GM23338 (cell line): ENCODE measurements around the gene TCF12. TPM values are rescaled to one million over a fixed set of nuclear protein-coding genes. Genes with fewer than 3 reads are reported as not detected.

Source experiments
- ATAC-seq: fragments of 200-7000 bp; cut with Tn5 transposase; 3 replicates; pipeline ENCODE4 v1.9.1; 2020
- DNase-seq: peaks from one replicate; pipeline ENCODE4 v3.0.0-alpha.2; 2015; ENCODE audit warnings: low spot score
- H2AFZ ChIP-seq: fragments of 200-600 bp; sonication (generic); 2 replicates; pipeline ENCODE4 v1.8.0; 2016; ENCODE audit warnings: antibody characterized with exemption, mild to moderate bottlenecking, moderate library complexity
- H3F3A ChIP-seq: fragments of 200-600 bp; sonication (generic); replicated peaks from 2 replicates; pipeline ENCODE4 v1.8.0; 2017; ENCODE audit warnings: antibody characterized with exemption, mixed run types, low read depth
- H3K27ac ChIP-seq: fragments of 200-600 bp; sonication (generic); 2 replicates; pipeline ENCODE4 v1.6.1; 2016; ENCODE audit warnings: low read depth
- H3K27me3 ChIP-seq: fragments of 200-600 bp; sonication (generic); 2 replicates; pipeline ENCODE4 v1.8.0; 2016; ENCODE audit warnings: mild to moderate bottlenecking, mixed run types, moderate library complexity; ENCODE audit not compliant: insufficient read depth
- H3K36me3 ChIP-seq: fragments of 200-600 bp; sonication (generic); 2 replicates; pipeline ENCODE4 v1.8.0; 2016; ENCODE audit warnings: mild to moderate bottlenecking; ENCODE audit not compliant: insufficient read depth
- H3K4me1 ChIP-seq: fragments of 200-600 bp; sonication (generic); 2 replicates; pipeline ENCODE4 v1.8.0; 2016; ENCODE audit warnings: mild to moderate bottlenecking, moderate library complexity; ENCODE audit not compliant: insufficient read depth
- H3K4me2 ChIP-seq: fragments of 200-600 bp; sonication (generic); 2 replicates; pipeline ENCODE4 v1.7.1; 2017; ENCODE audit warnings: mixed run types
- H3K4me3 ChIP-seq: fragments of 200-600 bp; sonication (generic); 2 replicates; pipeline ENCODE4 v1.6.1; 2016; ENCODE audit warnings: mixed run types
- H3K79me2 ChIP-seq: fragments of 200-600 bp; sonication (generic); replicated peaks from 2 replicates; pipeline ENCODE4 v1.8.0; 2017; ENCODE audit warnings: mild to moderate bottlenecking; ENCODE audit not compliant: insufficient read depth
- H3K9me2 ChIP-seq: fragments of 200-600 bp; sonication (generic); 2 replicates; pipeline ENCODE4 v1.8.0; 2017; ENCODE audit not compliant: insufficient read depth
- H4K20me1 ChIP-seq: fragments of 200-600 bp; sonication (generic); replicated peaks from 2 replicates; pipeline ENCODE4 v1.8.0; 2017; ENCODE audit warnings: mild to moderate bottlenecking; ENCODE audit not compliant: insufficient read depth
- H3K27ac Mint-ChIP-seq: 2 replicates; pipeline ENCODE4 v1.8.0; 2020; ENCODE audit warnings: inconsistent platforms, mild to moderate bottlenecking, moderate library complexity, mixed read lengths
- H3K27me3 Mint-ChIP-seq: 3 replicates; pipeline ENCODE4 v1.8.0; 2022; ENCODE audit warnings: low read depth, mild to moderate bottlenecking, moderate library complexity, mixed read lengths, inconsistent platforms; ENCODE audit not compliant: insufficient read depth, poor library complexity
- H3K36me3 Mint-ChIP-seq: 3 replicates; pipeline ENCODE4 v1.8.0; 2021; ENCODE audit warnings: low read depth, mild to moderate bottlenecking, inconsistent platforms, moderate library complexity, mixed read lengths
- H3K4me1 Mint-ChIP-seq: 3 replicates; pipeline ENCODE4 v1.8.0; 2020; ENCODE audit warnings: mild to moderate bottlenecking, inconsistent platforms, mixed read lengths
- H3K4me3 Mint-ChIP-seq: 3 replicates; pipeline ENCODE4 v1.8.0; 2021; ENCODE audit warnings: moderate library complexity, mild to moderate bottlenecking, inconsistent platforms, mixed read lengths
- H3K9me3 Mint-ChIP-seq: 3 replicates; pipeline ENCODE4 v1.8.0; 2020; ENCODE audit warnings: moderate library complexity, mild to moderate bottlenecking, inconsistent platforms, mixed read lengths
- CREB1 ChIP-seq: fragments of 250-450 bp; sonication (Bioruptor Pico); IDR thresholded peaks from 2 replicates; pipeline ENCODE4 v1.5.0; 2020; ENCODE audit warnings: low read depth, mild to moderate bottlenecking, moderate library complexity
- ETS1 ChIP-seq: IDR thresholded peaks from 2 replicates; pipeline ENCODE4 v1.6.1; 2016; ENCODE audit warnings: antibody characterized with exemption
- EZH2 ChIP-seq: fragments of 200-600 bp; sonication (generic); IDR thresholded peaks from one replicate; pipeline ENCODE4 v1.8.0; 2017; ENCODE audit warnings: antibody characterized with exemption, mild to moderate bottlenecking, low read depth; ENCODE audit not compliant: unreplicated experiment
- EZH2phosphoT487 ChIP-seq: fragments of 200-600 bp; sonication (generic); IDR thresholded peaks from one replicate; pipeline ENCODE4 v1.8.1; 2018; ENCODE audit warnings: antibody characterized with exemption; ENCODE audit not compliant: unreplicated experiment
- JUNB ChIP-seq: IDR thresholded peaks from one replicate; pipeline ENCODE4 v1.6.1; 2016; ENCODE audit warnings: antibody characterized with exemption; ENCODE audit not compliant: unreplicated experiment
- NANOG ChIP-seq: IDR thresholded peaks from 2 replicates; pipeline ENCODE4 v1.6.1; 2016; ENCODE audit warnings: antibody characterized with exemption, borderline replicate concordance
- ZNF114 ChIP-seq: fragments of 250-450 bp; sonication (Bioruptor Pico); IDR thresholded peaks from 2 replicates; pipeline ENCODE4 v1.5.0; 2020; ENCODE audit warnings: mild to moderate bottlenecking, moderate library complexity
- ZNF331 ChIP-seq: fragments of 250-450 bp; sonication (Bioruptor Pico); IDR thresholded peaks from 2 replicates; pipeline ENCODE4 v1.5.0; 2020; ENCODE audit warnings: low read depth, mild to moderate bottlenecking, moderate library complexity
- polyA plus RNA-seq: library from polyadenylated mRNA; unstranded; fragments of >200 nt; fragmentation: Nextera tagmentation; extraction: Ambion mirVana; gene quantifications from 2 replicates; pipeline ENCODE4 v1.2.1, GENCODE V29; 2016
- total RNA-seq: library from RNA; depleted of rRNA; stranded (reverse); fragments of >200 nt; shearing (Covaris generic); gene quantifications from 2 replicates; pipeline ENCODE4 v1.2.3, GENCODE V29; 2014
- TF ChIP-seq, protein P1 (sequence below): IDR thresholded peaks from one replicate; pipeline ENCODE4 v1.6.1; 2018; ENCODE audit warnings: antibody characterized with exemption; ENCODE audit not compliant: unreplicated experiment
- TF ChIP-seq, protein P2 (sequence below), 2 experiments: fragments of 200-600 bp in 1 of 2; sonication (generic) in 1 of 2; conservative IDR thresholded peaks; 2 replicates each; pipeline versions ENCODE4 v1.5.1 to v1.6.1; 2016 to 2017; ENCODE audit warnings: antibody characterized with exemption in 2 of 2, low read depth in 2 of 2, mild to moderate bottlenecking in 2 of 2, moderate library complexity in 1 of 2

TCF12 gene
- total and polyA plus RNA-seq, 2 experiments from 2014 or later = 27.6 to 104 TPM

DNA sequence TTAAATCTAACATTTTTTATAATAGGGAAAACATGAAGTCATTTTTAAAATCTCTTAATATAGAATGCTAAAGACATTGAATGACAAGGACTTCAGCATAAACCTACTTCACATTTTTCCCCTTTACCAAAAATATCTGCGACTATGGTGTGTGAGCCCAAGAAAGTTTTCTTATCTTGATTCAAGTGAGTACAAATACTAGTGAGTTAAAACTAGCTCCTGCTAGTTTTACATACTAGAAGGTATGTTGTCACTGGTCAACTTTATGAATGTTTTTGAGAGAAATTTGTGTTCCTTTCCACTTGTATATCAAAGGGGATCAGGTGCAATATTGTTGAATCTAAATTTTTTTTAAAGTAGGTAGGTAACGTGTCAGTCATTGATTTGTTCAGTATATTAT, 305.4 kb downstream of the TCF12 start (continued):
- TF ChIP-seq NANOG (no peak), EZH2phosphoT487 (no peak)
- TF ChIP-seq, protein P1, sequence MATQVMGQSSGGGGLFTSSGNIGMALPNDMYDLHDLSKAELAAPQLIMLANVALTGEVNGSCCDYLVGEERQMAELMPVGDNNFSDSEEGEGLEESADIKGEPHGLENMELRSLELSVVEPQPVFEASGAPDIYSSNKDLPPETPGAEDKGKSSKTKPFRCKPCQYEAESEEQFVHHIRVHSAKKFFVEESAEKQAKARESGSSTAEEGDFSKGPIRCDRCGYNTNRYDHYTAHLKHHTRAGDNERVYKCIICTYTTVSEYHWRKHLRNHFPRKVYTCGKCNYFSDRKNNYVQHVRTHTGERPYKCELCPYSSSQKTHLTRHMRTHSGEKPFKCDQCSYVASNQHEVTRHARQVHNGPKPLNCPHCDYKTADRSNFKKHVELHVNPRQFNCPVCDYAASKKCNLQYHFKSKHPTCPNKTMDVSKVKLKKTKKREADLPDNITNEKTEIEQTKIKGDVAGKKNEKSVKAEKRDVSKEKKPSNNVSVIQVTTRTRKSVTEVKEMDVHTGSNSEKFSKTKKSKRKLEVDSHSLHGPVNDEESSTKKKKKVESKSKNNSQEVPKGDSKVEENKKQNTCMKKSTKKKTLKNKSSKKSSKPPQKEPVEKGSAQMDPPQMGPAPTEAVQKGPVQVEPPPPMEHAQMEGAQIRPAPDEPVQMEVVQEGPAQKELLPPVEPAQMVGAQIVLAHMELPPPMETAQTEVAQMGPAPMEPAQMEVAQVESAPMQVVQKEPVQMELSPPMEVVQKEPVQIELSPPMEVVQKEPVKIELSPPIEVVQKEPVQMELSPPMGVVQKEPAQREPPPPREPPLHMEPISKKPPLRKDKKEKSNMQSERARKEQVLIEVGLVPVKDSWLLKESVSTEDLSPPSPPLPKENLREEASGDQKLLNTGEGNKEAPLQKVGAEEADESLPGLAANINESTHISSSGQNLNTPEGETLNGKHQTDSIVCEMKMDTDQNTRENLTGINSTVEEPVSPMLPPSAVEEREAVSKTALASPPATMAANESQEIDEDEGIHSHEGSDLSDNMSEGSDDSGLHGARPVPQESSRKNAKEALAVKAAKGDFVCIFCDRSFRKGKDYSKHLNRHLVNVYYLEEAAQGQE = no peak

DNA sequence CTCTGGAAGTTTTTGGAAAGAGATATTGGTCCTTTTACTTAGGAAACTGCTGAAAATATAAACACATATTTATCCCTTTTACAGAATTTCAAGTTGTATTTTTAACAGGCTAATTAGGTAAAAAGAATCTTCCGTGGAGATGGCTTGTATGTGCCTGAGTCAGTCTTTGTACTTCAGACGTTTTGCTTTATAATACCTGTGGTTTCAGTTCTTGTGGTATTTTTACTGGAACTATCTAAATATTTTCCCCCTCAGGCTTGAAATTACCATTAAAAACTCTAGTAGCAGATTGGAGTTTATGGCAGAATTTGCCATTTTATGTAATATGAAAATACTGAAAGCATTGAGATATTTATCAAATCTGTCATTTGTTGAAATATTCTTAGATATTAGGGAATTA, 306.2 kb downstream of the TCF12 start:
- no peak for TF ChIP-seq ZNF331 (CRISPR knock-in tag)
- no peak for TF ChIP-seq CREB1 (CRISPR knock-in tag)
- H4K20me1 ChIP-seq = no peaks in the 10 kb centered on the region
- H3K27ac ChIP-seq = no peak overlapping the region
- Mint-ChIP-seq H3K27me3 (no peaks in the 10 kb centered on the region), H3K36me3 (no peaks in the 10 kb centered on the region), H3K4me1 (peaks cover 46% of the 10 kb centered on the region), H3K9me3 (no peaks in the 10 kb centered on the region), H3K27ac (no peak overlapping the region; the same call in 1 of the 2 replicates), H3K4me3 (no peak overlapping the region)
- no peak overlapping the region for H3K4me3 ChIP-seq
- no peaks in the 10 kb centered on the region for H3K9me2 ChIP-seq
- no peaks in the 10 kb centered on the region for H3K36me3 ChIP-seq
- H3K4me1 ChIP-seq = peaks cover 24% of the 10 kb centered on the region
- H2AFZ ChIP-seq = no peak overlapping the region
- no peak for DNase-seq
- no peak for ATAC-seq
- no peaks in the 10 kb centered on the region for H3F3A ChIP-seq
- no peaks in the 10 kb centered on the region for H3K27me3 ChIP-seq
- H3K4me2 ChIP-seq = no peak overlapping the region
- peaks cover 24% of the 10 kb centered on the region for H3K79me2 ChIP-seq

GRCh38 chr15:57227166-57227565, 308.7 kb downstream of the TCF12 start:
- H2AFZ ChIP-seq = no peak overlapping the region
- Mint-ChIP-seq H3K9me3 (no peaks in the 10 kb centered on the region), H3K4me3 (no peak overlapping the region), H3K27me3 (no peaks in the 10 kb centered on the region), H3K4me1 (peaks cover 36% of the 10 kb centered on the region), H3K27ac (no peak overlapping the region), H3K36me3 (no peaks in the 10 kb centered on the region)
- ATAC-seq = no peak
- H3K27ac ChIP-seq = no peak overlapping the region
- no peak for DNase-seq
- H3K4me3 ChIP-seq = no peak overlapping the region
- peaks cover 9% of the 10 kb centered on the region for H3K4me1 ChIP-seq
- no peaks in the 10 kb centered on the region for H4K20me1 ChIP-seq
- no peaks in the 10 kb centered on the region for H3K9me2 ChIP-seq
- TF ChIP-seq, protein P2, sequence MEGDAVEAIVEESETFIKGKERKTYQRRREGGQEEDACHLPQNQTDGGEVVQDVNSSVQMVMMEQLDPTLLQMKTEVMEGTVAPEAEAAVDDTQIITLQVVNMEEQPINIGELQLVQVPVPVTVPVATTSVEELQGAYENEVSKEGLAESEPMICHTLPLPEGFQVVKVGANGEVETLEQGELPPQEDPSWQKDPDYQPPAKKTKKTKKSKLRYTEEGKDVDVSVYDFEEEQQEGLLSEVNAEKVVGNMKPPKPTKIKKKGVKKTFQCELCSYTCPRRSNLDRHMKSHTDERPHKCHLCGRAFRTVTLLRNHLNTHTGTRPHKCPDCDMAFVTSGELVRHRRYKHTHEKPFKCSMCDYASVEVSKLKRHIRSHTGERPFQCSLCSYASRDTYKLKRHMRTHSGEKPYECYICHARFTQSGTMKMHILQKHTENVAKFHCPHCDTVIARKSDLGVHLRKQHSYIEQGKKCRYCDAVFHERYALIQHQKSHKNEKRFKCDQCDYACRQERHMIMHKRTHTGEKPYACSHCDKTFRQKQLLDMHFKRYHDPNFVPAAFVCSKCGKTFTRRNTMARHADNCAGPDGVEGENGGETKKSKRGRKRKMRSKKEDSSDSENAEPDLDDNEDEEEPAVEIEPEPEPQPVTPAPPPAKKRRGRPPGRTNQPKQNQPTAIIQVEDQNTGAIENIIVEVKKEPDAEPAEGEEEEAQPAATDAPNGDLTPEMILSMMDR (conservative IDR thresholded peaks at IDR 0.05; ENCODE audit: low read depth in 2 of 2) = no peak
- TF ChIP-seq ZNF114 (CRISPR knock-in tag) (no peak), ETS1 (no peak), EZH2 (no peak), EZH2phosphoT487 (no peak), JUNB (no peak)
- H3K27me3 ChIP-seq = no peaks in the 10 kb centered on the region
- no peaks in the 10 kb centered on the region for H3K36me3 ChIP-seq
- 0 out of 2 replicates have a peak, but pooled peaks cover 6% of the 10 kb centered on the region for H3K79me2 ChIP-seq
- H3F3A ChIP-seq = no peaks in the 10 kb centered on the region
- H3K4me2 ChIP-seq = no peak overlapping the region
